GM21367 (cell line): ENCODE results near the gene GAGE12G.
"Not testable (repeated sequence)": the region's sequence is repeated elsewhere in the genome, so short reads cannot be mapped to it uniquely, and the experiment has no call there.

Experiments used
- ATAC-seq: cut with Tn5 transposase; IDR thresholded peaks from one replicate; pipeline ENCODE4 v1.9.1; 2021; ENCODE audit not compliant: unreplicated experiment

Gene GAGE12G, protein sequence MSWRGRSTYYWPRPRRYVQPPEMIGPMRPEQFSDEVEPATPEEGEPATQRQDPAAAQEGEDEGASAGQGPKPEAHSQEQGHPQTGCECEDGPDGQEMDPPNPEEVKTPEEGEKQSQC

DNA sequence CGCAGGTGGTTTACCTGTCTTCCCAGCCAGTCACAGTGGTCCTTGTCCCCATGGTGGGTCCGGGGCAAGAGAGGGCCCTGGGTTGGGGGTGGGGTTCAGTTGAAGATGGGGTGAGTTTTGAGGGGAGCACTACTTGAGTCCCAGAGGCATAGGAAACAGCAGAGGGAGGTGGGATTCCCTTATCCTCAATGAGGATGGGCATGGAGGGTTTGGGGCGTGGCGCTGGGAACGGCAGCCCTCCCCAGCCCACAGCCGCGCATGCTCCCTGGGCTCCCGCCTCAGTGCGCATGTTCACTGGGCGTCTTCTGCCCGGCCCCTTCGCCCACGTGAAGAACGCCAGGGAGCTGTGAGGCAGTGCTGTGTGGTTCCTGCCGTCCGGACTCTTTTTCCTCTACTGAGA is at the start of gene GAGE12G:
Gene GAGE12G (plus strand): TSS at position 301 of the 400 bp plus-strand sequence. CDS start 1,155 bp downstream, outside the sequence.
- ATAC-seq: not testable (repeated sequence)

DNA sequence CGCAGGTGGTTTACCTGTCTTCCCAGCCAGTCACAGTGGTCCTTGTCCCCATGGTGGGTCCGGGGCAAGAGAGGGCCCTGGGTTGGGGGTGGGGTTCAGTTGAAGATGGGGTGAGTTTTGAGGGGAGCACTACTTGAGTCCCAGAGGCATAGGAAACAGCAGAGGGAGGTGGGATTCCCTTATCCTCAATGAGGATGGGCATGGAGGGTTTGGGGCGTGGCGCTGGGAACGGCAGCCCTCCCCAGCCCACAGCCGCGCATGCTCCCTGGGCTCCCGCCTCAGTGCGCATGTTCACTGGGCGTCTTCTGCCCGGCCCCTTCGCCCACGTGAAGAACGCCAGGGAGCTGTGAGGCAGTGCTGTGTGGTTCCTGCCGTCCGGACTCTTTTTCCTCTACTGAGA is 38.3 kb upstream of the GAGE12G start, which contains the start of gene GAGE12C:
Gene GAGE12C (plus strand): TSS at position 301 of the 400 bp plus-strand sequence. CDS start 1,155 bp downstream, outside the sequence.
- ATAC-seq: not testable (repeated sequence)

DNA sequence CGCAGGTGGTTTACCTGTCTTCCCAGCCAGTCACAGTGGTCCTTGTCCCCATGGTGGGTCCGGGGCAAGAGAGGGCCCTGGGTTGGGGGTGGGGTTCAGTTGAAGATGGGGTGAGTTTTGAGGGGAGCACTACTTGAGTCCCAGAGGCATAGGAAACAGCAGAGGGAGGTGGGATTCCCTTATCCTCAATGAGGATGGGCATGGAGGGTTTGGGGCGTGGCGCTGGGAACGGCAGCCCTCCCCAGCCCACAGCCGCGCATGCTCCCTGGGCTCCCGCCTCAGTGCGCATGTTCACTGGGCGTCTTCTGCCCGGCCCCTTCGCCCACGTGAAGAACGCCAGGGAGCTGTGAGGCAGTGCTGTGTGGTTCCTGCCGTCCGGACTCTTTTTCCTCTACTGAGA is 28.8 kb upstream of the GAGE12G start, which contains the start of gene GAGE12D:
Gene GAGE12D (plus strand): TSS at position 301 of the 400 bp plus-strand sequence. CDS start 1,155 bp downstream, outside the sequence.
- not testable (repeated sequence) for ATAC-seq

DNA sequence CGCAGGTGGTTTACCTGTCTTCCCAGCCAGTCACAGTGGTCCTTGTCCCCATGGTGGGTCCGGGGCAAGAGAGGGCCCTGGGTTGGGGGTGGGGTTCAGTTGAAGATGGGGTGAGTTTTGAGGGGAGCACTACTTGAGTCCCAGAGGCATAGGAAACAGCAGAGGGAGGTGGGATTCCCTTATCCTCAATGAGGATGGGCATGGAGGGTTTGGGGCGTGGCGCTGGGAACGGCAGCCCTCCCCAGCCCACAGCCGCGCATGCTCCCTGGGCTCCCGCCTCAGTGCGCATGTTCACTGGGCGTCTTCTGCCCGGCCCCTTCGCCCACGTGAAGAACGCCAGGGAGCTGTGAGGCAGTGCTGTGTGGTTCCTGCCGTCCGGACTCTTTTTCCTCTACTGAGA is 19.2 kb upstream of the GAGE12G start, which contains the start of gene GAGE12E:
Gene GAGE12E (plus strand): TSS at position 301 of the 400 bp plus-strand sequence. CDS start 1,155 bp downstream, outside the sequence.
- ATAC-seq: not testable (repeated sequence)

DNA sequence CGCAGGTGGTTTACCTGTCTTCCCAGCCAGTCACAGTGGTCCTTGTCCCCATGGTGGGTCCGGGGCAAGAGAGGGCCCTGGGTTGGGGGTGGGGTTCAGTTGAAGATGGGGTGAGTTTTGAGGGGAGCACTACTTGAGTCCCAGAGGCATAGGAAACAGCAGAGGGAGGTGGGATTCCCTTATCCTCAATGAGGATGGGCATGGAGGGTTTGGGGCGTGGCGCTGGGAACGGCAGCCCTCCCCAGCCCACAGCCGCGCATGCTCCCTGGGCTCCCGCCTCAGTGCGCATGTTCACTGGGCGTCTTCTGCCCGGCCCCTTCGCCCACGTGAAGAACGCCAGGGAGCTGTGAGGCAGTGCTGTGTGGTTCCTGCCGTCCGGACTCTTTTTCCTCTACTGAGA is 9.7 kb upstream of the GAGE12G start, which contains the start of gene GAGE12F:
Gene GAGE12F (plus strand): TSS at position 301 of the 400 bp plus-strand sequence. CDS start 1,155 bp downstream, outside the sequence.
- not testable (repeated sequence) for ATAC-seq

DNA sequence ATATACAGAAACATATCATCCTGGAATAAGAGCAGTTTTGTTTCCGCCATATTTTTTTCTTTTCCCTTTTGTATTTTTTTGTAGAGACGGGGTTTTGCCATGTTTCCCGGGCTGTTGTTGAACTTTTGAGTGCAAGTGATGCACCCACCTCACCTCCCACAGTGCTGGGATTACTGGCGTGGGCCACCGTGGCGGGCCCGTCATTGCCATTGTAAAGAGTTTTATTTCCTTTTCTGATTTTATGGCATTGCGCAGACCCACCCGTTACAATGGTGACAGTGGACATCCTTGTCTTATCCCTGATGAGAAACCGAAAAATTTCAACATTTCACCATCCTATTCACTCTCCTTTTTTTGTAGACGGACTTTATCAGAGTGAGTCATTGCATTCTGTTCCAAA is 1.5 kb upstream of the GAGE12G start:
- ATAC-seq: not testable (repeated sequence)

DNA sequence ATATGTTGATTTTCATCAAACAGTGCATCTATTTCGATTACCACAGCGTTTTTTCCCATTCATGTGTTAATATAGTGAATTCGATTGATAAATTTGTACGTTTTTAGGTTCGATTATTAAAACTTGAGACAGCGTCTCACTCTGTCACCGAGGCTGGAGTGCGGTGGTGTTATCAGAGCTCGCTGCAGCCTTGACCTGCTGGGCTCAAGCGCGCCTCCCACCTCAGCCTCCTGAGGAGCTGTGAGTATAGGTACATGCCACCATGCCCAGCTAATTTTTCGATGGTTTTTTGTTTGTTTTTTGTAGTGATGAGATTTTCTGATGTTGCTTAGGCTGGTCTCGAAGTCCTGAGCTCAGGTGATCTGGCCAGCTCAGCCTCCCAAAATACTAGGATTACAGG is 1.0 kb upstream of the GAGE12G start:
- ATAC-seq: not testable (repeated sequence)

DNA sequence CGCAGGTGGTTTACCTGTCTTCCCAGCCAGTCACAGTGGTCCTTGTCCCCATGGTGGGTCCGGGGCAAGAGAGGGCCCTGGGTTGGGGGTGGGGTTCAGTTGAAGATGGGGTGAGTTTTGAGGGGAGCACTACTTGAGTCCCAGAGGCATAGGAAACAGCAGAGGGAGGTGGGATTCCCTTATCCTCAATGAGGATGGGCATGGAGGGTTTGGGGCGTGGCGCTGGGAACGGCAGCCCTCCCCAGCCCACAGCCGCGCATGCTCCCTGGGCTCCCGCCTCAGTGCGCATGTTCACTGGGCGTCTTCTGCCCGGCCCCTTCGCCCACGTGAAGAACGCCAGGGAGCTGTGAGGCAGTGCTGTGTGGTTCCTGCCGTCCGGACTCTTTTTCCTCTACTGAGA is 9.4 kb downstream of the GAGE12G start, which contains the start of gene GAGE12H:
Gene GAGE12H (plus strand): TSS at position 301 of the 400 bp plus-strand sequence. CDS start 1,155 bp downstream, outside the sequence.
- not testable (repeated sequence) for ATAC-seq

DNA sequence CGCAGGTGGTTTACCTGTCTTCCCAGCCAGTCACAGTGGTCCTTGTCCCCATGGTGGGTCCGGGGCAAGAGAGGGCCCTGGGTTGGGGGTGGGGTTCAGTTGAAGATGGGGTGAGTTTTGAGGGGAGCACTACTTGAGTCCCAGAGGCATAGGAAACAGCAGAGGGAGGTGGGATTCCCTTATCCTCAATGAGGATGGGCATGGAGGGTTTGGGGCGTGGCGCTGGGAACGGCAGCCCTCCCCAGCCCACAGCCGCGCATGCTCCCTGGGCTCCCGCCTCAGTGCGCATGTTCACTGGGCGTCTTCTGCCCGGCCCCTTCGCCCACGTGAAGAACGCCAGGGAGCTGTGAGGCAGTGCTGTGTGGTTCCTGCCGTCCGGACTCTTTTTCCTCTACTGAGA is 19.0 kb downstream of the GAGE12G start, which contains the start of gene GAGE2A:
Gene GAGE2A (plus strand): TSS at position 301 of the 400 bp plus-strand sequence. CDS start 1,155 bp downstream, outside the sequence.
- ATAC-seq: not testable (repeated sequence)

DNA sequence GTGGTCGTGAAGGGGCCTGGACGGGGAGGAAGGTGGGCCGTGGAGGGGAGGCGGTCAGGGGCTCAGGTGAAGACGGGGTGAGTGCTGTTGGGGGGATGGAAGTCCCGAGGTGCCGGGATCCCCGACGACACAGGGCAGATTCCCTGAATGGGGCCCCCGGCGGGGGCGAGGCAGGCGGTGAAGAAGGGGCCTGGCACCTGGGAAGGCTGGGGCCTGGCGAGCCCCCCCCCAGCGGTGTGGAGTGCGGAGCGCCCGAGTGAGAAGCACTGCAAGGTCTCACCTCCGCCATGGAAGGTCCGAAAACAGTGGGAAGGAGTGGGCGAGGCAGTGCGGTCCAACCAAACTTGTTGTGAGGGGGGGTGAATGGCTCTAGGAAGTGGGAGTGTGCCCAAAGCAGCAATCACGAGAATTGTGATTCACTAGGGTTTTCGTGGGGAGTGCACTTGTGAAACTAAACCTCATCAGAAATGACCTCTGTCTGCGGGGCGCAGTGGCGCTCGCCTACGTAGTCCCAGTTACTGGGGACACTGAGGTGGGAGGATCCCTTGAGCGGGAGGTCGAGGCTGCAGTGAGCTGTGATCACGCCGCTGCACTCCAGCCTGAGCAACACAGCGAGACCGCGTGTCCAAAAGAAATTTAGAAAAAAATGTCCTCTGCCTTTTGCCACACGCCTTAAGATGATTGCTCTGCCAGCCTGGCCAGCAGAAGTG is 19.7 kb downstream of the GAGE12G start:
- not testable (repeated sequence) for ATAC-seq

DNA sequence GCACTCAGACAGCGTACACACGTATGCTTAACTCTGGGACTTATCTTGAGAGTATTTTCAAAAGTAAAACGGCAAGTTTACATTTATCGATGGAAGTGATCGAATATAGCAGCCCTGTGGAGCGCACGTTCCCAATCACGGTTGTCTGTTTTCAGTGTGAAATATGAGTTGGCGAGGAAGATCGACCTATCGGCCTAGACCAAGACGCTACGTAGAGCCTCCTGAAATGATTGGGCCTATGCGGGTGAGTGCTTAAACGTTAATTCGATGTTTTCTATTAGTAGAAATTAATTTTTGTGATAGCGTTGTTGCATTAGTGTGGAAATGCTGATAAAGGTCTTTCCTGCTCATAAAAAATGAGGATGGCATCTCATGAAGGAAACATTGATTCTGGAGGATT is 20.3 kb downstream of the GAGE12G start:
- not testable (repeated sequence) for ATAC-seq

DNA sequence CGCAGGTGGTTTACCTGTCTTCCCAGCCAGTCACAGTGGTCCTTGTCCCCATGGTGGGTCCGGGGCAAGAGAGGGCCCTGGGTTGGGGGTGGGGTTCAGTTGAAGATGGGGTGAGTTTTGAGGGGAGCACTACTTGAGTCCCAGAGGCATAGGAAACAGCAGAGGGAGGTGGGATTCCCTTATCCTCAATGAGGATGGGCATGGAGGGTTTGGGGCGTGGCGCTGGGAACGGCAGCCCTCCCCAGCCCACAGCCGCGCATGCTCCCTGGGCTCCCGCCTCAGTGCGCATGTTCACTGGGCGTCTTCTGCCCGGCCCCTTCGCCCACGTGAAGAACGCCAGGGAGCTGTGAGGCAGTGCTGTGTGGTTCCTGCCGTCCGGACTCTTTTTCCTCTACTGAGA is 28.5 kb downstream of the GAGE12G start, which contains the start of gene GAGE1:
Gene GAGE1 (plus strand): TSS at position 301 of the 400 bp plus-strand sequence. CDS start 1,155 bp downstream, outside the sequence.
- not testable (repeated sequence) for ATAC-seq

DNA sequence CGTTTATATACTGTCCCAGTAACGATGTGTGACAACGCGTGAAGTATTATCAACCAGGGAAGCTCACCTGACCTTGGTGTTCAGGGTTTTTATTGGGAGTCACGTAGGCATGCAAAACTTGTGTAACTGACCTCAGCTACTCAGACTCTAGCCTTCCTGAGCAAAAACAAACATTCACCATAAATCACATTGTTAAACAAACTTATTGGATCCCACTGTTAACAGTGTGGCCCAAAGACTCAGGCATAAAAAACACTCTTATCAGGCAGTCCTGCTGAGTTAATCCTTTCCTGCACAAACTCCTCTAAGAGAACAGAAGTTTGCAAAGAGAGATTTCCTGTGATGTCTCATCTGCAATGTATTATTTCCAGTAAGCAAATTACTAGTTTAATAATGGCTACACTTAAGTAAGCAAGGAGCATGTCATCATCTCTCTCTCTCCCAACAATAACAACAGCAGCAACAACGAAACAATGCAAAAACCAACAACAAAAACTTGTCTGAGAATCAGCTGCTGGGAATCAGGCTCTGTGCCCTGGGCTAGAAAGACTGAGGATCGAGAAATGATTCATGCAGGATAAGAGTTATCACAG is 40.6 kb downstream of the GAGE12G start:
- ATAC-seq: no peak

DNA sequence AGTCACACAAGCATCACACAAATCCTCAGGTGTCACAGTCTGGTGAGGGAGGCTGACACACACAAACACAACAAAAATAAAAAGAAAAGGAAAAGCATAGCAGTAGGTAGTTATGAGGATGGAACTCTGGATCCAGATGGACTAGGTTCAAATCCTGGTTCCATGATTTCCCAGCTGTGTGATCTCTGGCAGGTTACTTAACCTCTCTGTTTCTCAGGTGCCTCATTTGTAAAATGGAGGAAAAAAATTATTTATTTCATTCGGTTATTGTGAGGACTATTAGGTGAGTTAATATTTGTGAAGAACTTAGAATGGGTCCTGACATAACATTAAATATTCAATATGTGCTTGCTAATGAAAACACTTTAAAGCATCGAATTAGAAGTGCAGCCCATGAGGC is 48.4 kb downstream of the GAGE12G start:
- ATAC-seq: no peak
